Measurements from ENCODE around the gene SVIL.

The SVIL gene

DNA sequence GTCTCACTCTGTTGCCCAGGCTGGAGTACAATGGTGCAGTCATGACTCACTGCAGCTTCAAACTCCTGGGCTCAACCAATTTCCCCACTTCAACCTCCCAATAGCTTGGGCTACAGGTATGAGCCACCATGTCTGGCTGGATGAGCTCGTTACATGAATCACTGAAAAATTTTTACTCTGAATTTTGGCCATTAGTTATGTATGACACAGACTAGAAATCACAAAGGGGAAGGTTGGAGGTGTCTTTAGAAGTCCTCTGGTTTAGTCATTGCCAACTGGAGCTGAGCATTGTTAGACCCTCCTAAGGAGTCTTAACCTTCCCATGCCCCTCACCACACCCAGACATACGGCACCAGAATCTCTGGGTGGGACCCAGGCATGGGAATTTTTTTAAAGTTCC is 34.7 kb downstream of the SVIL start:
- TF ChIP-seq, protein P1, sequence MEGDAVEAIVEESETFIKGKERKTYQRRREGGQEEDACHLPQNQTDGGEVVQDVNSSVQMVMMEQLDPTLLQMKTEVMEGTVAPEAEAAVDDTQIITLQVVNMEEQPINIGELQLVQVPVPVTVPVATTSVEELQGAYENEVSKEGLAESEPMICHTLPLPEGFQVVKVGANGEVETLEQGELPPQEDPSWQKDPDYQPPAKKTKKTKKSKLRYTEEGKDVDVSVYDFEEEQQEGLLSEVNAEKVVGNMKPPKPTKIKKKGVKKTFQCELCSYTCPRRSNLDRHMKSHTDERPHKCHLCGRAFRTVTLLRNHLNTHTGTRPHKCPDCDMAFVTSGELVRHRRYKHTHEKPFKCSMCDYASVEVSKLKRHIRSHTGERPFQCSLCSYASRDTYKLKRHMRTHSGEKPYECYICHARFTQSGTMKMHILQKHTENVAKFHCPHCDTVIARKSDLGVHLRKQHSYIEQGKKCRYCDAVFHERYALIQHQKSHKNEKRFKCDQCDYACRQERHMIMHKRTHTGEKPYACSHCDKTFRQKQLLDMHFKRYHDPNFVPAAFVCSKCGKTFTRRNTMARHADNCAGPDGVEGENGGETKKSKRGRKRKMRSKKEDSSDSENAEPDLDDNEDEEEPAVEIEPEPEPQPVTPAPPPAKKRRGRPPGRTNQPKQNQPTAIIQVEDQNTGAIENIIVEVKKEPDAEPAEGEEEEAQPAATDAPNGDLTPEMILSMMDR (conservative IDR thresholded peaks at IDR 0.05), result no peak
- H3K27ac ChIP-seq, result no peak overlapping the region

GRCh38 chr10:29598851-29599311 is 35.9 kb downstream of the SVIL start:
- no peak overlapping the region for H3K27ac ChIP-seq
- TF ChIP-seq, protein P1 (conservative IDR thresholded peaks at IDR 0.05), result no peak

DNA sequence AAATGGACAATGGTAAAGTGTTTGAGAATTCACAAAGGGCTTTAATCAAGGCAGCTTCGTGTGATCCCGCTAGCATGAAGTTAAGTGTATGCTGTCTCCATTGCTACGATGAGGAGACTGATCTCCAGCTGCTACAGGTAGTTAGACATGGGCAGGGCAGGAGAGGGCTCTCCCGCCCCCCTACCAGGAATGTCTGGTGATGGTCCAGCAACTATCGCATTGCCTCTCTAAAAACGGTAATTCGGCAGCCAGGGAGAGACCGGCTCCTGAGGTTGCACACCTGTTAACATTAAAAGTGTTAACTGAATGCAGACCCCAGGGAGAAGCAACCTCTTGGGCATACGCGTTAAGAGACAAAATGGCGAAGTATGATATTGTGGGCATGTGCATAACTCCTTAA is 37.9 kb downstream of the SVIL start:
- no peak overlapping the region for H3K27ac ChIP-seq
- TF ChIP-seq, protein P1 (conservative IDR thresholded peaks at IDR 0.05), result no peak

DNA sequence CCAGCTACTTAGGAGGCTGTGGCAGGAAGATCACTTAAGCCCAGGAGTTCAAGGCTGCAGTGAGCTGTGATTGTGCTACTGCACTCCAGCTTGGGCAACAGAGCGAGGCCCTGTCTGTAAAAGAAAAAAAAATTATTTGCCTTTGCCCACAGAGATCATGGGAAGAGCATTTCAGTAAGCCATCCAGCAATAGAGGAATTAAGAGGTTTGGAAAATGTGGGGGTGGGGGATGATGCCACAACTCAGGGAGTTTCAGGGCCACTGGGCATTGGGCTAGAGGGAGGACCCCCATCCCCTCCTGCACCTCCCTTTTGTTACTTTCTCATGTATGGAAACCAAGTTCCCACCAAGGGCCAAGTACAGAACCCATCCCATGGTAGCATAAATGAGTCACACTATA is 38.4 kb downstream of the SVIL start:
- no peak overlapping the region for H3K27ac ChIP-seq
- TF ChIP-seq, protein P1 (conservative IDR thresholded peaks at IDR 0.05), result no peak

DNA sequence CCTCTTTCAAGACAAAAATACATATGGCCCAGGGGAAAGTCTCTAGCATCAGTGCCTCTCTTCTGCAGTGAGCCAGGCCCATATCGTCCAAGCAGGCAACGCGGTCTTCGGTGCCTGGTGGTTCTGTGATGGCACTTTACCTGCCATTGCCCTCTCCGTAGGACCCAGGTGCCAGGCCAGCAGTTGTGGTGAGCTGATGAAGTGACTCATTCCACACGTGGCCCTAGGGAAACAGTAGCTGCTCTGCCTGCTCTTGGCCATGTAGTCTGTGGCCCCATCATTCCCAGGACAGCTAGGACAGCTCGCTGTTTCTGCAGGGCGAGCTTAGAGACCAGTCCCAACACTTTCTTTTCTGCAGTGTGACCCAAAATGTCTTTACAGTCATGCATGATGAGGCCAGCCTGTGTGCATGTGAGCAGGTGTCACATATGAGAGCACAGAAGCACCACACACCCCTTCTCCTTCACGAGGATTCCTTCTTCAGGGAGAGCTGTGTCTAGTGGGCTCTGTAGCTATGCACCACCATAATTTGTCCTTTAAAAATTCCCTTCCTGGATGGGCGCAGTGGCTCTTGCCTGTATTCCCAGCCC is 39.0 kb downstream of the SVIL start:
- no peak overlapping the region for H3K27ac ChIP-seq
- TF ChIP-seq, protein P1 (conservative IDR thresholded peaks at IDR 0.05), result no peak

- TF ChIP-seq, protein P1 (conservative IDR thresholded peaks at IDR 0.05), result no peak
- no peak overlapping the region for H3K27ac ChIP-seq
Measured at GRCh38 chr10:29595146-29595545, 39.6 kb downstream of the SVIL start.

GRCh38 chr10:29591651-29591968 is 43.2 kb downstream of the SVIL start:
- TF ChIP-seq, protein P1 (conservative IDR thresholded peaks at IDR 0.05), result no peak
- H3K27ac ChIP-seq, result peak overlapping the region; percentile 91
